Mesendoderm (in vitro differentiated cells): ENCODE data around the gene ATMIN.

Experiments
- DNase-seq: peaks from one replicate; pipeline ENCODE4 v3.0.0; 2013
- H2AK5ac ChIP-seq: 2 replicates; pipeline ENCODE4 v1.6.1; 2013; ENCODE audit warnings: low read length, inconsistent platforms
- H2BK120ac ChIP-seq: 2 replicates; pipeline ENCODE4 v1.6.1; 2013; ENCODE audit warnings: low read depth, mild to moderate bottlenecking, low read length, moderate library complexity, mixed read lengths
- H2BK15ac ChIP-seq: replicated peaks from 2 replicates; pipeline ENCODE4 v1.6.1; 2013; ENCODE audit warnings: low read depth, mild to moderate bottlenecking, moderate library complexity
- H2BK5ac ChIP-seq: 2 replicates; pipeline ENCODE4 v1.6.1; 2013; ENCODE audit warnings: low read length, inconsistent platforms
- H3K18ac ChIP-seq: 2 replicates; pipeline ENCODE4 v1.6.1; 2013; ENCODE audit warnings: mild to moderate bottlenecking, low read length, mixed read lengths
- H3K23ac ChIP-seq: one replicate; pipeline ENCODE4 v1.6.1; 2013; ENCODE audit warnings: low read length
- H3K27ac ChIP-seq: 2 replicates; pipeline ENCODE4 v1.5.1; 2013; ENCODE audit warnings: low read depth, mild to moderate bottlenecking, inconsistent platforms, low read length, moderate library complexity
- H3K27me3 ChIP-seq: 2 replicates; pipeline ENCODE4 v1.6.1; 2013; ENCODE audit warnings: low read length, control low read depth, mild to moderate bottlenecking, inconsistent platforms; ENCODE audit not compliant: insufficient read depth, poor library complexity
- H3K36me3 ChIP-seq: 2 replicates; pipeline ENCODE4 v1.6.1; 2013; ENCODE audit warnings: low read length, inconsistent platforms; ENCODE audit not compliant: control insufficient read depth, insufficient read depth
- H3K4ac ChIP-seq: one replicate; pipeline ENCODE4 v1.6.1; 2013; ENCODE audit warnings: low read depth, mild to moderate bottlenecking, low read length, moderate library complexity
- H3K4me1 ChIP-seq: 2 replicates; pipeline ENCODE4 v1.6.1; 2013; ENCODE audit warnings: low read depth, low read length, inconsistent platforms; ENCODE audit not compliant: control insufficient read depth
- H3K4me2 ChIP-seq: 2 replicates; pipeline ENCODE4 v1.6.1; 2013; ENCODE audit warnings: low read length
- H3K4me3 ChIP-seq: 2 replicates; pipeline ENCODE4 v1.5.1; 2013; ENCODE audit warnings: mild to moderate bottlenecking, low read length
- H3K56ac ChIP-seq: one replicate; pipeline ENCODE4 v1.6.1; 2013; ENCODE audit warnings: low read length
- H3K79me1 ChIP-seq: 2 replicates; pipeline ENCODE4 v1.6.1; 2013; ENCODE audit warnings: low read length, inconsistent platforms
- H3K79me2 ChIP-seq: 2 replicates; pipeline ENCODE4 v1.6.1; 2013; ENCODE audit warnings: mild to moderate bottlenecking, low read length; ENCODE audit not compliant: control insufficient read depth, insufficient read depth
- H3K9ac ChIP-seq: 2 replicates; pipeline ENCODE4 v1.6.1; 2013; ENCODE audit warnings: low read length, inconsistent platforms
- H4K5ac ChIP-seq: one replicate; pipeline ENCODE4 v1.6.1; 2013; ENCODE audit warnings: low read length
- H4K8ac ChIP-seq: one replicate; pipeline ENCODE4 v1.6.1; 2013; ENCODE audit warnings: low read depth, mild to moderate bottlenecking, control low read depth, low read length, moderate library complexity
- WGBS: extraction: QIAGEN DNeasy Blood & Tissue Kit; methylation state at CpG from one replicate; pipeline ENCODE4 v1.1.7; 2013; ENCODE audit warnings: low lambda C conversion rate, missing lambda C conversion rate; ENCODE audit not compliant: insufficient coverage; ENCODE audit errors: extremely low coverage; 5-methylcytosine and 5-hydroxymethylcytosine counted together

Gene ATMIN

DNA sequence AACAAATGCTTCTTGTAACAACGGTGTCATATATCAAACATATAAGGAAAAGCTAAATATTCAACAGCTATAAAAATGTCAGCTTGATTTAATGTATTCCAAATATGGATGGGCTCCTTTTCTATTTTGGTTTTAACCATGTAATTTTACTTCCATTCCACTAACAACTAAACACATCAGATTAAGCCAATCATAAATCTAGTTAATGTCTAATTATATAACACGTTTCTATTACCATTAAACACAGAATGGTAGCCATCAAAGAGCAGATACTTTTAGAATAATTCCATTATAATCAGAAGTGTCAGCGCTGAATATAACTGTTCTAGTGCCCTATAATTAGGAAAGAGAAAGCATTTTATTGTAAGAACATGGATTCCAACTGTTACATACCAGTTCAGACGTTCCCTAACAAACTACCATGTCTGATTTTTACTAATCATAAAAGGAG, 38.9 kb upstream of the ATMIN start:
- H3K23ac ChIP-seq, result no peak overlapping the region
- no peak for DNase-seq
- H2BK120ac ChIP-seq, result no peak overlapping the region
- H3K79me1 ChIP-seq, result peaks cover 11% of the 10 kb centered on the region
- H3K27me3 ChIP-seq, result no peaks in the 10 kb centered on the region
- no peak overlapping the region for H2AK5ac ChIP-seq
- H3K36me3 ChIP-seq, result no peaks in the 10 kb centered on the region
- H3K56ac ChIP-seq, result no peak overlapping the region
- no peak overlapping the region for H3K4me2 ChIP-seq
- H2BK5ac ChIP-seq, result no peak overlapping the region
- H3K4ac ChIP-seq, result no peak overlapping the region
- peaks cover 33% of the 10 kb centered on the region for H3K79me2 ChIP-seq
- no peak overlapping the region for H4K5ac ChIP-seq
- H3K4me1 ChIP-seq, result no peaks in the 10 kb centered on the region
- no peak overlapping the region for H3K18ac ChIP-seq
- H2BK15ac ChIP-seq, result no peak overlapping the region
- no peak overlapping the region for H3K9ac ChIP-seq
- WGBS, result 100% methylated on average over 1 of the region's 4 CpGs
- H3K27ac ChIP-seq, result no peak overlapping the region
- H4K8ac ChIP-seq, result no peak overlapping the region
- no peak overlapping the region for H3K4me3 ChIP-seq

DNA sequence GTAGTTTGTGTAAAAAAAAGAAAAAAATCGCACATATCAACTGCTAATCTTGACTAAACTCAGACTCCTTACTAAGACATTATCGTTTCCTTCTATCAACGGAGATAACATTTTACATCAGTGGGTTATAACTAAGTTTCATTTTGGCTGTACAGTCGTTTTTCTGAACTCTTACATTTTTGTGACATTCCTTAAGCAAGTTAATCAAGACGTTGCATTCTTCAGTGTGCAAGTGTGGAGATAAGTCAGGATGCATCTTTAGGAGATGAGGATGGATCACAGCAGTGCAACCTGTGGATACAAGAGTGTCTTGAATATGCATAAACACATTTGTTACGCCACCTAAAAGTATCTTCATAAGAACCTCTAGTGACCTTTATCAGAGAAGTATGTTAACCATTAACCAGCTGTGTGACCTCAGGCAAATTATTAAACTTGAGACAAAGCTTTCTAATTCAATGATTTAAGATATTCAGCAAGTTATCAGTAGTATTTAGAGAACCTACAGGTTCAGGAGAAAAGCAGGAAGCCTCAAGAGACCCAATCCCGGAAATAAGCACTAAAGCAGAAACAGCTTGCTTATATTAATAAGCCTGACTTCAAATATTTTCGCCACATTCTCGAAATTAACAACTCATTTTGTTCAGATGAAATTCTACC, 38.4 kb upstream of the ATMIN start:
- Histone ChIP-seq H3K79me1 (peaks cover 11% of the 10 kb centered on the region), H3K4me1 (no peaks in the 10 kb centered on the region), H3K36me3 (no peaks in the 10 kb centered on the region), H3K79me2 (peaks cover 38% of the 10 kb centered on the region), H3K4me3 (no peak overlapping the region), H2AK5ac (no peak overlapping the region), H3K9ac (no peak overlapping the region), H3K23ac (no peak overlapping the region), H4K8ac (no peak overlapping the region), H3K56ac (no peak overlapping the region), H3K4me2 (no peak overlapping the region), H2BK120ac (no peak overlapping the region), H2BK5ac (no peak overlapping the region), H3K27me3 (no peaks in the 10 kb centered on the region), H2BK15ac (no peak overlapping the region), H3K27ac (no peak overlapping the region), H3K4ac (no peak overlapping the region), H3K18ac (no peak overlapping the region), H4K5ac (no peak overlapping the region)
- DNase-seq, result no peak
- WGBS, result 100% methylated on average over 2 of the region's 9 CpGs

DNA sequence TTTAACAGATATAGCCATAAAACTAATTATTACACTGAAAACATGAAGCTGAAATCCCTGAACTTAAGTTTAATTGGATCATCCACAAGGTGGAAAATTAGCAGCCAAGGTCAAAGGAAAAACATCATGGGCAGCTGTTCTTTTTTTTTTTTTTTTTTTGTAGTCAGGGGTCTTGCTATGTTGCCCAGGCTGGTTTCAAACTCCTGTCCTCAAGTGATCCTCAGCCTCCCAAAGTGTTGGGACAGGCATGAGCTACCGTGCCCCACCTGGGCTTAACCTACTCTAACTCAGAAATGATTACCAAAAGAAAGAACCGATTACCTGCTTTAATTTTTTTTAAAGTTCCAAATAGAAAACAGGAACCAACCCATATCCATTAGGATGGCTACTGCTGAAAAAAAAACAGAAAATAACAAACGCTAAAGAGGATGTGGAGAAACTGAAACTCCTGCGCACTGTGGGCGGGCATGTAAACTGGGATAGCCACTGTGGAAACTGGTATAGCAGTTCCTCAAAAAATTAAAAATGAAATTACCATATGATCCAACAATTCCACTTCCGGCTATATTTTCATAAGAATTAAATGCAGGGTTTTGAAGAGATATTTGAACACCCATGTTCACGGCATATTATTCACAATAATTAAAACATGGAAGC, 37.5 kb upstream of the ATMIN start:
- no peaks in the 10 kb centered on the region for H3K4me1 ChIP-seq
- H4K5ac ChIP-seq, result no peak overlapping the region
- H3K36me3 ChIP-seq, result no peaks in the 10 kb centered on the region
- H3K4ac ChIP-seq, result no peak overlapping the region
- no peak overlapping the region for H2AK5ac ChIP-seq
- H2BK5ac ChIP-seq, result no peak overlapping the region
- no peak overlapping the region for H3K9ac ChIP-seq
- WGBS, result no CpG with 5 or more reads among the region's 7 CpGs
- no peak overlapping the region for H3K27ac ChIP-seq
- no peak overlapping the region for H3K4me3 ChIP-seq
- no peaks in the 10 kb centered on the region for H3K27me3 ChIP-seq
- no peak overlapping the region for H3K56ac ChIP-seq
- H2BK15ac ChIP-seq, result no peak overlapping the region
- H3K79me1 ChIP-seq, result peaks cover 13% of the 10 kb centered on the region
- no peak overlapping the region for H3K18ac ChIP-seq
- H4K8ac ChIP-seq, result no peak overlapping the region
- no peak overlapping the region for H3K4me2 ChIP-seq
- H3K79me2 ChIP-seq, result peaks cover 44% of the 10 kb centered on the region
- DNase-seq, result no peak
- no peak overlapping the region for H3K23ac ChIP-seq
- H2BK120ac ChIP-seq, result no peak overlapping the region

DNA sequence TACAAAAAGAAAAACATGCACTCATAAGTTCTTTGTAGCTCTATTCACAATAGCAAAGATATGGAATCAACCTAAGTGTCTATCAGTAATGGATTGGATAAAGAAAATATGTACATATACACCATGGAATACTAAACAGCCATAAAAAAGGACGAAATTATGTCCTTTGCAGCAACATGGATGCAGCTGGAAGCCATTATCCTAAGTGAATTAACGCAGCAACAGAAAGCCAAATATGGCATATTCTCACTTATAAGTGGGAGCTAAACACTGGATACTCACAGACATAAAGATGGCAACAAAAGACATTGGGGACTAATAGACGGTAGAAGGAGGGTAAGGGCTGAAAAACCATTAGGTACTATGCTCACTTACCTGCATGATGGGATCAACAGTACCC, 34.8 kb upstream of the ATMIN start:
- H3K18ac ChIP-seq, result no peak overlapping the region
- H3K79me2 ChIP-seq, result peaks cover 67% of the 10 kb centered on the region
- no peak overlapping the region for H4K5ac ChIP-seq
- H2AK5ac ChIP-seq, result no peak overlapping the region
- H3K23ac ChIP-seq, result no peak overlapping the region
- no peak overlapping the region for H3K56ac ChIP-seq
- no peak overlapping the region for H4K8ac ChIP-seq
- H3K4me3 ChIP-seq, result no peak overlapping the region
- no peaks in the 10 kb centered on the region for H3K4me1 ChIP-seq
- no CpG with 5 or more reads among the region's 3 CpGs for WGBS
- no peak overlapping the region for H3K4ac ChIP-seq
- H3K27me3 ChIP-seq, result no peaks in the 10 kb centered on the region
- H2BK15ac ChIP-seq, result no peak overlapping the region
- no peak overlapping the region for H3K4me2 ChIP-seq
- H3K27ac ChIP-seq, result no peak overlapping the region
- H3K9ac ChIP-seq, result no peak overlapping the region
- no peak for DNase-seq
- H3K79me1 ChIP-seq, result peaks cover 15% of the 10 kb centered on the region
- H3K36me3 ChIP-seq, result no peaks in the 10 kb centered on the region
- no peak overlapping the region for H2BK5ac ChIP-seq
- H2BK120ac ChIP-seq, result no peak overlapping the region

DNA sequence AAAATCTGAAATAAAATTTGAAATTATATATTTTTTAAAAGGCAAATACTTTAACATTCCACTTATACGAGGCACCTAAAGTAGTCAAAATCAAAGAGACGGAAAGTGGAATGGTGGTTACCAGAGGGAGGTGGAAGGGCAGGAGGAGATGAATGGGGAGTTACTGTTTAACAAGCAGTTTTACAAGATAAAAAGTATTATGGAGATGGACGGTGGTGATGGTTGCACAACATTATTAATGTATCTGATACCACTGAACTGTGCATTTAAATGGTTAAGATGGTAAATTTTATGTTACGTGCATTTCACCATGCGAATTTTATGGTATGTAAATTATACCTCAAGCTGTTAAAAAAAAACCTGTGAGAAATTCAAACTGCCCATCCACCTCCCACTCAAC, 34.3 kb upstream of the ATMIN start:
- no peak overlapping the region for H3K4me3 ChIP-seq
- H3K56ac ChIP-seq, result no peak overlapping the region
- H3K27me3 ChIP-seq, result no peaks in the 10 kb centered on the region
- H3K79me2 ChIP-seq, result peaks cover 70% of the 10 kb centered on the region
- H3K4ac ChIP-seq, result no peak overlapping the region
- WGBS, result no CpG with 5 or more reads among the region's 5 CpGs
- no peak overlapping the region for H2BK15ac ChIP-seq
- H3K23ac ChIP-seq, result no peak overlapping the region
- H3K18ac ChIP-seq, result no peak overlapping the region
- H4K5ac ChIP-seq, result no peak overlapping the region
- H3K79me1 ChIP-seq, result peaks cover 15% of the 10 kb centered on the region
- H3K27ac ChIP-seq, result no peak overlapping the region
- H3K4me1 ChIP-seq, result no peaks in the 10 kb centered on the region
- H2AK5ac ChIP-seq, result no peak overlapping the region
- no peak overlapping the region for H4K8ac ChIP-seq
- H2BK5ac ChIP-seq, result no peak overlapping the region
- no peaks in the 10 kb centered on the region for H3K36me3 ChIP-seq
- H2BK120ac ChIP-seq, result no peak overlapping the region
- H3K9ac ChIP-seq, result no peak overlapping the region
- no peak overlapping the region for H3K4me2 ChIP-seq
- DNase-seq, result no peak
